GM18507 (cell line): ENCODE results near the gene SYNPR.

Experiments
- DNase-seq: peaks from one replicate; pipeline ENCODE4 v3.0.0; 2011; ENCODE audit warnings: low read depth; ENCODE audit not compliant: insufficient read length; ENCODE audit errors: extremely low spot score
- FAIRE-seq: peaks from 2 replicates; lab custom pipeline; 2011; peaks lifted over from hg19 to GRCh38; lab: Jason Lieb, UNC

Gene SYNPR

GRCh38 chr3:63296249-63296648 is 18.1 kb downstream of the SYNPR start:
- no peak for FAIRE-seq
- DNase-seq = no peak

- FAIRE-seq = no peak
- DNase-seq = no peak
These were observed 25.1 kb downstream of the SYNPR start for GRCh38 chr3:63303238-63303637.

GRCh38 chr3:63304421-63304820 is 26.3 kb downstream of the SYNPR start:
- DNase-seq (no peak), FAIRE-seq (no peak)

GRCh38 chr3:63308072-63308471 is 30.0 kb downstream of the SYNPR start:
- FAIRE-seq (no peak), DNase-seq (no peak)

GRCh38 chr3:63309768-63310167 is 31.7 kb downstream of the SYNPR start:
- DNase-seq (no peak), FAIRE-seq (no peak)

GRCh38 chr3:63323766-63324165 is 45.7 kb downstream of the SYNPR start:
- FAIRE-seq = no peak
- DNase-seq = no peak

- DNase-seq = no peak
- no peak for FAIRE-seq
These were observed 46.5 kb downstream of the SYNPR start for GRCh38 chr3:63324621-63325020.

GRCh38 chr3:63325386-63325785 is 47.3 kb downstream of the SYNPR start:
- no peak for DNase-seq
- FAIRE-seq = no peak

GRCh38 chr3:63328365-63328764 is 50.3 kb downstream of the SYNPR start:
- DNase-seq (no peak), FAIRE-seq (no peak)

- FAIRE-seq = no peak
- no peak for DNase-seq
These were observed 53.4 kb downstream of the SYNPR start for GRCh38 chr3:63331520-63331919.

GRCh38 chr3:63333815-63334214 is 55.7 kb downstream of the SYNPR start:
- FAIRE-seq = no peak
- DNase-seq = no peak

GRCh38 chr3:63338351-63338750 is 60.2 kb downstream of the SYNPR start:
- FAIRE-seq = no peak
- no peak for DNase-seq

GRCh38 chr3:63343674-63344073 is 65.6 kb downstream of the SYNPR start:
- FAIRE-seq (no peak), DNase-seq (no peak)

GRCh38 chr3:63344661-63345060 is 66.6 kb downstream of the SYNPR start:
- FAIRE-seq (no peak), DNase-seq (no peak)

- FAIRE-seq (peak; percentile 60), DNase-seq (no peak)
These were observed 71.8 kb downstream of the SYNPR start for GRCh38 chr3:63349583-63350573.

- DNase-seq = peak; percentile 5
- peak; percentile 78 for FAIRE-seq
These were observed 73.3 kb downstream of the SYNPR start for GRCh38 chr3:63351159-63352007.

- DNase-seq (no peak), FAIRE-seq (no peak)
These were observed 73.8 kb downstream of the SYNPR start for GRCh38 chr3:63352008-63352279.

- DNase-seq = no peak
- no peak for FAIRE-seq
These were observed 75.3 kb downstream of the SYNPR start for GRCh38 chr3:63353383-63353782.

GRCh38 chr3:63354160-63354559 is 76.1 kb downstream of the SYNPR start:
- DNase-seq = no peak
- no peak for FAIRE-seq

GRCh38 chr3:63355809-63356208 is 77.7 kb downstream of the SYNPR start:
- DNase-seq (no peak), FAIRE-seq (no peak)

- DNase-seq = no peak
- no peak for FAIRE-seq
These were observed 86.4 kb downstream of the SYNPR start for GRCh38 chr3:63364495-63364894.
